ENCODE measurements around the gene MEGF9. TPM values are rescaled to one million over a fixed set of nuclear protein-coding genes. Genes with fewer than 3 reads are reported as not detected.

MEGF9 gene
- total RNA-seq, 4 donors from 2014 or later: 17.3 to 36.4 (median 27.2) TPM

DNA sequence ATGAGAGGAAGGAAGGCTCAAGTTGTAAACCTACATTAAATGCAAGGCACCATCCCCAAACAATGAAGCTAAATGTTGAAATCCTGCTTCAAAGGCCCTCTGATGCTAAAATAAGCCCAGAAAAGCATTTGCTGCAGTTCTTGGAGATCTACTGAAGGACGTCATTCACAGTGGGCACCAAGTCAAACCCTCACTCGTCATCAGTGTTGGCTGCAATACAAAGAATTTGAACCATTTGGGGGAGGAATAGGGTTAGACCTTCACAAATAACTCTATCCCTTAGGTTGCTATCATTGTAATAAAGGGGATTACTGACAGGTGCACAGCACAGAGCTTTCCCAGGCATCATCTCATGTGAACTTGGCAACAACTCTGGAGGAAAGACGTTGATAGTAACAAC, 9.3 kb upstream of the MEGF9 start:
- DNase-seq (ENCODE audit: low spot score): no peak
- peak; percentile 78 for ATAC-seq (ENCODE audit: low FRiP score)
- no peak for TF ChIP-seq CTCF (IDR thresholded peaks at IDR 0.05)

DNA sequence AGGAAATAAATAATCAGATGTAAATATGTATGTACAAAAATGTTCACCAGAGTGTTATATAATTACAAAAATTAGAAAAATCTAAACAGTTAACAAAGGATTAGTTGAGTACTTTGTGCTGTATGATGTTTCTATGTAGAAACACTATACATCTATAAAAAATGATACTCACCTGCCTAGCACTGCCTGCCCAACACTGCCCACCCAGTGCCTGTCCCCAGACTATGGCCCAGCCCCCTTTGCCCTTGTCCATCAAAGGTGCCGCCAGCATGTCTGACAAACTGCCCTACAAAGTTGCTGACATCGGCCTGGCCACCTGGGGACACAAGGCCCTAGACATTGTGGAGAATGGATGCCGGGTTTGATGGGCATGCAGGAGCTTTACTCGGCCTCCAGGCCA, 6.1 kb upstream of the MEGF9 start:
- TF ChIP-seq CTCF (IDR thresholded peaks at IDR 0.05): no peak
- DNase-seq (ENCODE audit: low spot score) (no peak), ATAC-seq (ENCODE audit: low FRiP score) (no peak)

DNA sequence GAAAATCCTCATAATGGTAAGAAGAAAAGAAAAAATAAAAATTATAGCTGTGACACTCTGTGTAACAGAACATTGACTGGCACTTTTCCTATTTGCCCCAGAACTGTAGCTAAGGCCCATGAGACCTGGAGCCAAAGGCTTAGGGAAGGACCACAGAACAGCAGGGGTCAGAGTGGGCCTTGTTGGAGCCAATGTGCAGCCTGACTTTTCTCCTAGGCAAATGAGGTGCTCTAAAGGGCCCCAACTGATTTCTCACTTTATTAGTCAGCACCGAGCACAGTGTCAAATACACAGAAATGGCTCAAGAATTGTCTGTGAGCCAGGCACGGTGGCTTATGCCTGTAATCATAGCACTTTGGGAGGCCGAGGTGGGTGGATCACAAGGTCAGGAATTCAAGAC, 4.0 kb upstream of the MEGF9 start:
- no peak for DNase-seq (ENCODE audit: low spot score)
- TF ChIP-seq CTCF (IDR thresholded peaks at IDR 0.05): no peak
- no peak for ATAC-seq (ENCODE audit: low FRiP score)

DNA sequence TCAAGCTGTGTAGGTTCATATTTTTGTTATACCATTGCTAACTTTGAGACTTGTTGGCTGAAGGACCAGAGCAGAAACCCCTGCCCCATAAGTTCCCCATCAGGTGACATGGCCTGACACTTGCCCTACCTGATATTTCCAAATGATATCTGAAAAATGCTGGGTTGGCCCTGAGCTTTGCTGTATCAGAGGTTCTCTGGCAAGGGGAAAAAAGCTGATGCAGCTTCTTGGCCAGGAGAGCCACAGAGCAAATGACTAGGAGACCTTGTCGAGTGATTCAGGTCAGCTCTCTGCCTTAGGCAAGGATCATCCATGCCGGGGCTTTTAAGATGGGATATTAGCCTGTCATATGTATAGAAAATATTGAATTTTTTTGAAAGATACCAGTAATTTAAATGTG, 2.9 kb upstream of the MEGF9 start:
- no peak for TF ChIP-seq CTCF (IDR thresholded peaks at IDR 0.05)
- no peak for ATAC-seq (ENCODE audit: low FRiP score)
- DNase-seq (ENCODE audit: low spot score): no peak

GRCh38 chr9:120716483-120716882, 2.2 kb upstream of the MEGF9 start:
- DNase-seq (ENCODE audit: low spot score) (no peak), ATAC-seq (ENCODE audit: low FRiP score) (no peak)

GRCh38 chr9:120715389-120715924, 1.2 kb upstream of the MEGF9 start:
- DNase-seq (ENCODE audit: low spot score) (no peak), ATAC-seq (ENCODE audit: low FRiP score) (no peak)
- TF ChIP-seq CTCF (IDR thresholded peaks at IDR 0.05): no peak

More at GRCh38 chr9:120716483-120716882, 2.2 kb upstream of the MEGF9 start:
- no peak for TF ChIP-seq CTCF (IDR thresholded peaks at IDR 0.05)

- TF ChIP-seq CTCF (IDR thresholded peaks at IDR 0.05): no peak
- DNase-seq (ENCODE audit: low spot score) (no peak), ATAC-seq (ENCODE audit: low FRiP score) (no peak)
These were observed 647 bp upstream of the MEGF9 start for GRCh38 chr9:120714846-120715388.
